ENCODE results near the gene MYO15B.

DNA sequence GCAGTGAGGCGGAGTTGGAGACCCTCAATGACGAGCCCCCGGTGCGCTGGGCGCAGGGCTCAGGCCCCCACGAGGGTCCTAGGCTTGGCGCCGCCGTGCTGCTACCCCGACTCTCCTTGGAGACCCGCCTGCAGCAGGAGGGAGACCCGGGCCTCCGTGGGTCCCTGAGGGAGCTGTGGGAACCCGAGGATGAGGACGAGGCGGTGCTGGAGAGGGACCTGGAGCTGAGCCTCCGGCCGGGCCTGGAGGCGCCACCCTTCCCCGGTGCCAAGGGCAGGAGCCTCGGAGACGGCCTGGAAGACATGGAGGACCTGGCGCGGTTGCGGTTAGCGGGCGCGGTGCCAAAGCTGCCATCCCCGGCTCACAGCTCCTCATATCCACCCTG lies 2.3 kb downstream of the MYO15B start:
- TF ChIP-seq, protein P1, sequence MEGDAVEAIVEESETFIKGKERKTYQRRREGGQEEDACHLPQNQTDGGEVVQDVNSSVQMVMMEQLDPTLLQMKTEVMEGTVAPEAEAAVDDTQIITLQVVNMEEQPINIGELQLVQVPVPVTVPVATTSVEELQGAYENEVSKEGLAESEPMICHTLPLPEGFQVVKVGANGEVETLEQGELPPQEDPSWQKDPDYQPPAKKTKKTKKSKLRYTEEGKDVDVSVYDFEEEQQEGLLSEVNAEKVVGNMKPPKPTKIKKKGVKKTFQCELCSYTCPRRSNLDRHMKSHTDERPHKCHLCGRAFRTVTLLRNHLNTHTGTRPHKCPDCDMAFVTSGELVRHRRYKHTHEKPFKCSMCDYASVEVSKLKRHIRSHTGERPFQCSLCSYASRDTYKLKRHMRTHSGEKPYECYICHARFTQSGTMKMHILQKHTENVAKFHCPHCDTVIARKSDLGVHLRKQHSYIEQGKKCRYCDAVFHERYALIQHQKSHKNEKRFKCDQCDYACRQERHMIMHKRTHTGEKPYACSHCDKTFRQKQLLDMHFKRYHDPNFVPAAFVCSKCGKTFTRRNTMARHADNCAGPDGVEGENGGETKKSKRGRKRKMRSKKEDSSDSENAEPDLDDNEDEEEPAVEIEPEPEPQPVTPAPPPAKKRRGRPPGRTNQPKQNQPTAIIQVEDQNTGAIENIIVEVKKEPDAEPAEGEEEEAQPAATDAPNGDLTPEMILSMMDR (CRISPR knock-in tag; IDR thresholded peaks at IDR 0.05): no peak
- TF ChIP-seq CEBPB (IDR thresholded peaks at IDR 0.05; ENCODE audit: borderline replicate concordance, low read depth, low read length) (no peak), TBP (CRISPR knock-in tag; IDR thresholded peaks at IDR 0.05) (no peak), ARNTL (CRISPR knock-in tag; IDR thresholded peaks at IDR 0.05) (no peak), ATRX (CRISPR knock-in tag; IDR thresholded peaks at IDR 0.05; ENCODE audit: borderline replicate concordance) (no peak), NKX3-1 (CRISPR knock-in tag; IDR thresholded peaks at IDR 0.05) (no peak)
- TF ChIP-seq, protein P2, sequence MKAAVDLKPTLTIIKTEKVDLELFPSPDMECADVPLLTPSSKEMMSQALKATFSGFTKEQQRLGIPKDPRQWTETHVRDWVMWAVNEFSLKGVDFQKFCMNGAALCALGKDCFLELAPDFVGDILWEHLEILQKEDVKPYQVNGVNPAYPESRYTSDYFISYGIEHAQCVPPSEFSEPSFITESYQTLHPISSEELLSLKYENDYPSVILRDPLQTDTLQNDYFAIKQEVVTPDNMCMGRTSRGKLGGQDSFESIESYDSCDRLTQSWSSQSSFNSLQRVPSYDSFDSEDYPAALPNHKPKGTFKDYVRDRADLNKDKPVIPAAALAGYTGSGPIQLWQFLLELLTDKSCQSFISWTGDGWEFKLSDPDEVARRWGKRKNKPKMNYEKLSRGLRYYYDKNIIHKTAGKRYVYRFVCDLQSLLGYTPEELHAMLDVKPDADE (CRISPR knock-in tag; IDR thresholded peaks at IDR 0.05): no peak

All from HepG2 (cell line).